Left ventricle myocardium inferior (tissue), 1 donor: Measurements from ENCODE around the gene EDARADD. TPM values are rescaled to one million over a fixed set of nuclear protein-coding genes. Genes with fewer than 3 reads are reported as not detected.
A peak's percentile ranks its signal among the peaks of the same experiment; 100 is the strongest.

Source experiments
- DNase-seq: peaks from one replicate; pipeline ENCODE4 v3.0.0-alpha.2; 2020
- H3K27ac ChIP-seq: fragments of 200-600 bp; replicated peaks from 2 replicates; pipeline ENCODE4 v1.8.0; 2021
- H3K27me3 ChIP-seq: fragments of 200-600 bp; 2 replicates; pipeline ENCODE4 v1.8.0; 2021; ENCODE audit warnings: low read depth
- H3K36me3 ChIP-seq: fragments of 200-600 bp; 2 replicates; pipeline ENCODE4 v1.8.0; 2021
- H3K4me1 ChIP-seq: fragments of 200-600 bp; 2 replicates; pipeline ENCODE4 v1.8.0; 2021
- H3K4me3 ChIP-seq: fragments of 200-600 bp; 2 replicates; pipeline ENCODE4 v1.8.0; 2021; ENCODE audit warnings: mild to moderate bottlenecking, moderate library complexity
- H3K9me3 ChIP-seq: fragments of 200-600 bp; replicated peaks from 2 replicates; pipeline ENCODE4 v1.8.0; 2021
- intact Hi-C: fragments of 100-400 bp; cut with micrococcal nuclease; formaldehyde crosslinking; loops from one replicate; pipeline ENCODE4 v1.11.0; 2022
- total RNA-seq: library from RNA; stranded (reverse); fragmentation: NEBNext Ultra II Directional; extraction: Animal tissue kit (Norgen Biotek cat#: 25700); gene quantifications from one replicate; pipeline ENCODE4 v1.2.1, GENCODE V29; 2021
- TF ChIP-seq, protein P1 (sequence below): fragments of 200-600 bp; IDR thresholded peaks from 2 replicates; pipeline ENCODE4 v1.8.0; 2021; ENCODE audit warnings: antibody characterized with exemption, mild to moderate bottlenecking, borderline replicate concordance
- donor health status: DM: no; HTN: yes; CAD: no; lungs with severe emphysema.

Gene EDARADD
- total RNA-seq, 1 donor from 2014 or later: 1.4 TPM

DNA sequence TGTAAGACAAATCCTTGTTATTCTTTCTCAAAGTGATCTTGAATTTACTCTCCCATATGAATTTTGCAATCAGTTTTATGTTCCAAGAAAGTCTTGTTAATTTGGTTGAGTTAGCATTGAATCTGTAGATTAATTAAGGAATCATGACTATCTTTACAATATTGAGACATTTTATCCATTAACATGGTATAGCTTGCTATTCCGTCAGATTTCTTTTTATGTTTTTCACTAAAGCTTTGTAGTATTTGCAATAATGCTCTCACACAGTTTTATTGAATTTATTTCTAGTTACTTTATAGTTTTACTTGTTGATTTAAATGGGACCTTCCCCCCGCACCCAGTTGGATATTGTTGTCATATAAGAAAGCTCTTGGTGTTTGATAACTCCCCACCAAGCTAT is 5.8 kb upstream of the EDARADD start:
- intact Hi-C loops: no loop called here
- Histone ChIP-seq H3K4me1 (no peaks in the 10 kb centered on the region), H3K36me3 (no peaks in the 10 kb centered on the region), H3K9me3 (no peaks in the 10 kb centered on the region), H3K27me3 (peaks cover 22% of the 10 kb centered on the region), H3K4me3 (no peak overlapping the region), H3K27ac (no peak overlapping the region)
- TF ChIP-seq, protein P1, sequence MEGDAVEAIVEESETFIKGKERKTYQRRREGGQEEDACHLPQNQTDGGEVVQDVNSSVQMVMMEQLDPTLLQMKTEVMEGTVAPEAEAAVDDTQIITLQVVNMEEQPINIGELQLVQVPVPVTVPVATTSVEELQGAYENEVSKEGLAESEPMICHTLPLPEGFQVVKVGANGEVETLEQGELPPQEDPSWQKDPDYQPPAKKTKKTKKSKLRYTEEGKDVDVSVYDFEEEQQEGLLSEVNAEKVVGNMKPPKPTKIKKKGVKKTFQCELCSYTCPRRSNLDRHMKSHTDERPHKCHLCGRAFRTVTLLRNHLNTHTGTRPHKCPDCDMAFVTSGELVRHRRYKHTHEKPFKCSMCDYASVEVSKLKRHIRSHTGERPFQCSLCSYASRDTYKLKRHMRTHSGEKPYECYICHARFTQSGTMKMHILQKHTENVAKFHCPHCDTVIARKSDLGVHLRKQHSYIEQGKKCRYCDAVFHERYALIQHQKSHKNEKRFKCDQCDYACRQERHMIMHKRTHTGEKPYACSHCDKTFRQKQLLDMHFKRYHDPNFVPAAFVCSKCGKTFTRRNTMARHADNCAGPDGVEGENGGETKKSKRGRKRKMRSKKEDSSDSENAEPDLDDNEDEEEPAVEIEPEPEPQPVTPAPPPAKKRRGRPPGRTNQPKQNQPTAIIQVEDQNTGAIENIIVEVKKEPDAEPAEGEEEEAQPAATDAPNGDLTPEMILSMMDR: no peak
- DNase-seq: no peak

- Histone ChIP-seq H3K9me3 (no peaks in the 10 kb centered on the region), H3K4me1 (no peaks in the 10 kb centered on the region), H3K4me3 (no peak overlapping the region), H3K27me3 (peaks cover 32% of the 10 kb centered on the region), H3K36me3 (no peaks in the 10 kb centered on the region), H3K27ac (no peak overlapping the region)
- TF ChIP-seq, protein P1: no peak
- DNase-seq: no peak
- intact Hi-C loops: no loop called here
Observed at GRCh38 chr1:236389253-236389652, 4.8 kb upstream of the EDARADD start.

DNA sequence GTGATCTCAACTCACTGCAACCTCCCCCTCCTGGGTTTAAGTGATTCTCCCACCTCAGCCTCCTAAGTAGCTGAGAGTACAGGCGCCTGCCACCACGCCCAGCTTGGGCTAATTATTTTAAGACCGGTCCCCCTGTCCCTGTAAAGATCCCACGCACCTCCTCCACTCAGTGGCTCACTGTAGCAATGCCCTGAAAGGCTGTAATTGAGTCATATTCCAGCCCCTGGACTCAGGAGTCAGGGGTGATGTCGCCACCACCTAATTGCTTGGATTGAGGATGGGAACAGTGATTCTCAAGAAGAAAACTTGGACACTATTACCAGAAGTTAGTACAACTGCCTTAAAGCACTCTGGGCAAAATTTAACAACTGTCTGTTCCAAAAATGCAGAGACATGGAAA is 3.1 kb upstream of the EDARADD start:
- no peaks in the 10 kb centered on the region for H3K36me3 ChIP-seq
- no peak overlapping the region for H3K4me3 ChIP-seq
- H3K27me3 ChIP-seq: peaks cover 48% of the 10 kb centered on the region
- no peak for DNase-seq
- H3K9me3 ChIP-seq: no peaks in the 10 kb centered on the region
- H3K4me1 ChIP-seq: peaks cover 15% of the 10 kb centered on the region
- intact Hi-C loops: no loop called here
- H3K27ac ChIP-seq: no peak overlapping the region
- TF ChIP-seq, protein P1: no peak

GRCh38 chr1:236392182-236392581 is 1.9 kb upstream of the EDARADD start:
- H3K9me3 ChIP-seq: no peaks in the 10 kb centered on the region
- peaks cover 59% of the 10 kb centered on the region for H3K27me3 ChIP-seq
- peaks cover 15% of the 10 kb centered on the region for H3K4me1 ChIP-seq
- no peaks in the 10 kb centered on the region for H3K36me3 ChIP-seq
- no peak overlapping the region for H3K27ac ChIP-seq
- DNase-seq: no peak
- H3K4me3 ChIP-seq: no peak overlapping the region
- TF ChIP-seq, protein P1: no peak
- intact Hi-C loops: no loop called here

- H3K27ac ChIP-seq: peak overlapping the region; percentile 21
- peaks cover 15% of the 10 kb centered on the region for H3K4me1 ChIP-seq
- no peaks in the 10 kb centered on the region for H3K36me3 ChIP-seq
- TF ChIP-seq, protein P1: no peak
- no peak for DNase-seq
- intact Hi-C loops: no loop called here
- no peaks in the 10 kb centered on the region for H3K9me3 ChIP-seq
- H3K4me3 ChIP-seq: peak overlapping the region; percentile 80
- H3K27me3 ChIP-seq: peaks cover 76% of the 10 kb centered on the region
Observed at GRCh38 chr1:236394879-236395229, 768 bp downstream of the EDARADD start.
